ENCODE measurements around the gene HSPB2.
"Not testable (repeated sequence)": the region's sequence is repeated elsewhere in the genome, so short reads cannot be mapped to it uniquely, and the experiment has no call there.

HSPB2 gene

GRCh38 chr11:111913997-111914396 lies 1.5 kb downstream of the HSPB2 start:
- DNase-seq (ENCODE audit: low read depth in 2 of 2): no peak

- DNase-seq (ENCODE audit: low read depth in 2 of 2): no peak
Measured at GRCh38 chr11:111916768-111917167, 4.2 kb downstream of the HSPB2 start.

GRCh38 chr11:111917312-111917711 lies 4.8 kb downstream of the HSPB2 start:
- no peak for DNase-seq (ENCODE audit: low read depth in 2 of 2)

GRCh38 chr11:111917788-111918187 lies 5.3 kb downstream of the HSPB2 start:
- DNase-seq (ENCODE audit: low read depth in 2 of 2): no peak

- DNase-seq (ENCODE audit: low read depth in 2 of 2): no peak
Measured at GRCh38 chr11:111918390-111919256, 6.1 kb downstream of the HSPB2 start, which contains the start of gene C11orf52. TSS of gene C11orf52 (plus strand) at chr11:111918913. CDS start at chr11:111918973, 60 bp downstream.

- no peak for DNase-seq (ENCODE audit: low read depth in 2 of 2)
Measured at GRCh38 chr11:111920908-111921307, 8.4 kb downstream of the HSPB2 start.

GRCh38 chr11:111921541-111922230 lies 9.2 kb downstream of the HSPB2 start:
- DNase-seq (ENCODE audit: low read depth in 2 of 2): no peak

GRCh38 chr11:111922803-111923202 lies 10.3 kb downstream of the HSPB2 start:
- DNase-seq (ENCODE audit: low read depth in 2 of 2): no peak

GRCh38 chr11:111923351-111923788 lies 10.8 kb downstream of the HSPB2 start:
- no peak for DNase-seq (ENCODE audit: low read depth in 2 of 2)

- no peak for DNase-seq (ENCODE audit: low read depth in 2 of 2)
Measured at GRCh38 chr11:111923951-111924350, 11.4 kb downstream of the HSPB2 start.

- DNase-seq (ENCODE audit: low read depth in 2 of 2): no peak
Measured at GRCh38 chr11:111925953-111926352, 13.4 kb downstream of the HSPB2 start.

GRCh38 chr11:111926505-111927391 lies 14.2 kb downstream of the HSPB2 start:
- peak; percentile 85 to 88 for DNase-seq (ENCODE audit: low read depth in 2 of 2)

- DNase-seq (ENCODE audit: low read depth in 2 of 2): no peak
Measured at GRCh38 chr11:111930472-111930871, 17.9 kb downstream of the HSPB2 start.

GRCh38 chr11:111932611-111932950 lies 20.0 kb downstream of the HSPB2 start:
- no peak for DNase-seq (ENCODE audit: low read depth in 2 of 2)

GRCh38 chr11:111933176-111933575 lies 20.6 kb downstream of the HSPB2 start:
- DNase-seq (ENCODE audit: low read depth in 2 of 2): not testable (repeated sequence)

GRCh38 chr11:111933872-111934271 lies 21.3 kb downstream of the HSPB2 start:
- no peak for DNase-seq (ENCODE audit: low read depth in 2 of 2)

- DNase-seq (ENCODE audit: low read depth in 2 of 2): no peak
Measured at GRCh38 chr11:111934306-111934705, 21.8 kb downstream of the HSPB2 start.

- no peak for DNase-seq (ENCODE audit: low read depth in 2 of 2)
Measured at GRCh38 chr11:111935317-111936039, 22.9 kb downstream of the HSPB2 start.

- DNase-seq (ENCODE audit: low read depth in 2 of 2): no peak
Measured at GRCh38 chr11:111936040-111936540, 23.6 kb downstream of the HSPB2 start.

- no peak for DNase-seq (ENCODE audit: low read depth in 2 of 2)
Measured at GRCh38 chr11:111937461-111937769, 24.9 kb downstream of the HSPB2 start.

GRCh38 chr11:111937844-111938243 lies 25.3 kb downstream of the HSPB2 start:
- no peak for DNase-seq (ENCODE audit: low read depth in 2 of 2)

Data from stimulated activated CD4-positive, alpha-beta T cell treated with anti-CD3 and anti-CD28 coated beads, Interleukin-1b, Interleukin-23, amount 100 ng/mL, for 1 hour (primary cell).